GM21515 (cell line): ENCODE measurements around the gene NSF.
"Not testable (repeated sequence)": the region's sequence is repeated elsewhere in the genome, so short reads cannot be mapped to it uniquely, and the experiment has no call there.

Experiments used
- ATAC-seq: cut with Tn5 transposase; IDR thresholded peaks from one replicate; pipeline ENCODE4 v1.9.1; 2021; ENCODE audit not compliant: unreplicated experiment

Gene NSF

DNA sequence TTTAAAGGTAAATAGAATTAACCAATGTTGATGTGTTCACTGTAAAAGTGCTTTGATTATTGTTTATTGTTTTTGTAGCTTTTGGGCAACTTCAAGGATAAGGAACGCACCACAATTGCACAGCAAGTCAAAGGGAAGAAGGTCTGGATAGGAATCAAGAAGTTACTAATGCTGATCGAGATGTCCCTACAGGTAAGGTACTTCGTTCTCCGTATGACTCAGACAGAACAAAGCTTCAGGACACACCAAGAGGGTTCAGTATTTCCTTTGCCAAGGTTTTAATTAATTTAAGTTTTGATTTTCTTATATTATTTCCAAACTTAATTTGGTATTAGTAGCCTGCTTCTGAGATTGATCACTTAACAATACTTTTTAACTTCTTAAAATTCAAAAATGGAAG lies 161.0 kb downstream of the NSF start:
- ATAC-seq, result no peak

DNA sequence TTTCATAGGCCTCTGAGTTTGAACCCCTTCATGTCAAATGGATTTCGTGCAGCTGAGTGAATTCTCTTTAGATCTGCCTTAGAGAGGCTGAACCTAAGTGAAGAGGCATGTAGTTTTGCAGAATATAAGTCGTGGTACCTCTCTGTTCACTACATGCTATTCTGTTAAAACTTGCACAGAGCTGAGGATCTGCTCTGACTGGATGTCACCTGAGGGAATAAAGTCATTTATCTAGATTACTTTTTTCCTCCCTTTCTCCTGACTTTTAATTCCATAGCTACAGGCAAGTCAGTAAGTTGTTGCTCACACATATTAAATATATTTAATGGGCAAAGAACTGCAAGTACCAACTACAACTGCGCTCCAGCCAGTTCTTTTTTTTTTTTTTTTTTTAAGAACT lies 163.3 kb downstream of the NSF start:
- no peak for ATAC-seq

DNA sequence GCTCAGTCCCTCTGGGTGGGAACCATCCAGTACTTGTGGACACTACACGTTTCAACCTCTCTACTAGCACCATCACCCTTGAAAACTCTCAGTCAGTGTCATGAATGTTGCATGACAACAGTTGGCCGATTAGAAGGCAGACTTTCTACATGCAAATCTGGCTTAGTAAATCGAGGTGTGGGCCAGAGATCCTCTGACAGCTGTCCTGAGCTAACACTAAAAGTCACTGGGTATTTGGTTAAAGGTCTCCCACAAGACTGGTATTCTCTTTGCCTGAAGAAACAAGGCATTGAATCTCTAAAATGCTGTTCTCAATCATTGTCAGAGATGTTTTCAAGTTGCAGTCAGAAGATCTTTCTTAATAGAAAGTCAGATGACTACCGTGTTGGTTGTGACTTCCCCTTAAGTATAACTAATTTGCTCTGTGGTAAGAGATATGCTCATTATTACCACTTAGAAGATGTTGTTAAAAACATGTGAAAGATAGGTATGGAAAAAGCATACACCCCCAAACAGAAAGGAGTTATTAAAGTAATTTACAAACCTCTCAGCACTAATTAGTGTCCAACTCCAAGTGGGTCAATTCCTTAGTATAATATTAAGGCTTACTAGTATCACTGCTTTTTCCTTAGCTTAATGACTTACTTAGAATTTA lies 165.7 kb downstream of the NSF start:
- ATAC-seq, result no peak

DNA sequence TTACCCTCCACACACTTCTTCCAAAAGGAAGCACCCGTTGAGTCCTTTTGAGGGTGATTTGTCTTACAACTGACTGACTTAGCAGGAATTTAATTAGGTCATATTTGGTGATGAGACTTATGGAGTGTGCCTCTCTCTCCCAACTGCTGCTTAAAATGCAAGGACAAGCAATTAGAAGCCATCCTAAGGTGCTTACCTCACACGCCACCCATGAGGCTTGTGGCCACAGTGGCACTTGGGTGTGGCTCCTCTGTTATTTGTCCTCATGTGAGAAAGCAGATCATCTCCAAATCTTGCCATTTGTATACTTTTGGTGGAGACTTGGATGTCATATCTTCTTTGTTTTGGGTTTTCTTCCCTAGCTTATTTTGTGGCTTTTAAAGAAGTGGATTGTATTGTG lies 166.4 kb downstream of the NSF start:
- no peak for ATAC-seq

DNA sequence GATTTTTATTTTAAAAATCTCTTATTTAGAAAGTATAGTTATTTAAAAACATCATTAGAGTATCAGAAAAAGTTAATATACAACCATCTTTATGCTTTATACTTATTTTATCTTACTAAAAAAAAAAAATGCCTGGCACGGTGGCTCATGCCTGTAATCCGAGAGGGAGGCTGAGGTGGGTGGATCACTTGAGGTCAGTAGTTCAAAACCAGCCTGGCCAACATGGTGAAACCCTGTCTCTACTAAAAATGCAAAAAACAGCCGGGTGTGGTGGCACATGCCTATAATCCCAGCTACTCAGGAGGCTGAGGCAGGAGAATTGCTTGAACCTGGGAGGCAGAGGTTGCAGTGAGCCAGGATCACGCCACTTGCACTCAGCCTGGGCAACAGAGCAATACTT lies 167.1 kb downstream of the NSF start:
- ATAC-seq, result not testable (repeated sequence)

DNA sequence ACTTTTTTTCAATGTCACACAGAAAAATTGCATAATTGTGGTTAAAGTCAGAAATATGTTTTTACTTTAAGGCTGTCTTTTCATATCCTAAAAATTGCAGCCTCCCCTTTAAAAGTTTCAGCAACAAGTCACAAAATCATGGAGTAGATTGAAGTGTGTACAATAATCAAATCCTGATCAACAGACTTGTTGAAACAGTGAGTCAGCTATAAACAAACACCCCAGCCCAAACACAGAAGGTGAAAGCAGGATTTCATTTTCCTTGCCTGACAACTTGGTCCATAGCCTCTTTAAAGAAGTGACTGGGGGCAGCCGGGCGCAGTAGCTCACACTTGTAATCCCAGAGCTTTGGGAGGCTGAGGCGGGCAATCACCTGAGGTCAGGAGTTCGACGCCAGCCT lies 168.1 kb downstream of the NSF start:
- no peak for ATAC-seq

DNA sequence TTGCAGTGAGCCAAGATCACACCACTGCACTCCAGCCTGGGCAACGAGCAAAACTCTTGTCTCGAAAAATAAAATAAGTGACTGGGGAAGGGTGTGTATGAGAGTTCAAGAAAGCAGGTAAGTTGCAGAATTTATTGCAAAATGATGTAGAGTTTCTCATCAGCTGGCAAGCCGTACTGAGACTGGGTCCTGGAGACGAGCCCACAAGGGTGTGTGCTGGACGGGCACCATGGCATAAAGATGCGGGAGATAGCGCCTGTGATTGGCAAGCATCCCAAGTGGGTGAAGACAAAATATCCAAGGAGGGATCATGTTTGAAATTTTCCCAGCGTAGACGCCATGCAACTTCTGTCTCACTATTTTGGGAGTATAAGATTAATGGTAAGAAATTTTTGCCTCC lies 168.7 kb downstream of the NSF start:
- no peak for ATAC-seq

DNA sequence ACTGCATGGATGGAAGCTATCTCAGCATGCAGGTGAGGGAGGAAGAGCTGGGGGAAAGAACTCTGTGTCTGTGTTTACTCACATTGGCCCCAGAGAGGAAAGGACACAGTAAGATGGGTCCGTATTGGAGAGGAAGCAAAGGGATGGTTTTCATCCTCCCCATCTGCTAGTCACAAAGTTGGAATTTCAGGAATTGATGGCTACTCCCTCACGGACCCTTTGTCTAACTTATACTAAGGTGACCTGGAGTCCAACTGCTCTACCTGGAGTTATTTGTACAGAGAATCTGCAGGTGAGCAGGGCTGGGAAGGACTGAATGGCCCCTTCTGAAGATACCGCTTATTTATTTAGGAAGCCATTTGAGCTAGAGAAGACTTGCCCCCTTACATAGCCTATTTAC lies 172.9 kb downstream of the NSF start:
- ATAC-seq, result no peak

DNA sequence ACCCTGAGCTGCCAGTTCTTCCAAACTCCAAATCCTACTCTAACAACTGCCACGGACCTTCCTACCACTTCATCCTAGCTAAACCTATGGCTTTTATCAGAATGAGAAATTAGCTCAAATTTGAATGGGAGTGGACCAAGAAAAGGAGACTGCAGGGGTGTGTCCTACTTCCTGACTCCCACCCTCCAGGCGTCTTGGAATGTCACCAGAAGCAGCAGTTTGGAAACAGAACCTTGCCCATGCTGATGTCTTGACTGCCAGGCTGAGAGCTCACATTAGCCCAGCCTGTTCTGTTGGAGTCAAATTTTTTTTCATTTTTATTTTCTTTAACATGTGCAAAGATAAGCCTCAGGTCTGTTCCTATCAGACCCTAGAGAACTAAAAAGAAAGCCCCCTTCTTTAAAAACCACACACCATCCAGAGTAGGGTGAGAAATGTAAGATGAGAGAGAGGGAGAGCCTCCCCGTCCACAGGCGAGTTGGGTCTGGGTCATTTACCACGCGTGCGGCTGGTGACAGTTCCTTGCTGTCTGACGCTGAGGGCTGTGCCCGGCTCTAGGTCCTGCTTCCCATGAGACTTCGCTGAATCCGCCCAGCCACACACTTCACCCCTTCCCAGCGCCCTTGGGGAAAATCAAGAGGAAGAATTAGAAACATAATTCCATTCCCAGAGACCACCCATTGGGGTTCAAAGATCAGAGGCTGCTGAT lies 173.7 kb downstream of the NSF start:
- ATAC-seq, result no peak

DNA sequence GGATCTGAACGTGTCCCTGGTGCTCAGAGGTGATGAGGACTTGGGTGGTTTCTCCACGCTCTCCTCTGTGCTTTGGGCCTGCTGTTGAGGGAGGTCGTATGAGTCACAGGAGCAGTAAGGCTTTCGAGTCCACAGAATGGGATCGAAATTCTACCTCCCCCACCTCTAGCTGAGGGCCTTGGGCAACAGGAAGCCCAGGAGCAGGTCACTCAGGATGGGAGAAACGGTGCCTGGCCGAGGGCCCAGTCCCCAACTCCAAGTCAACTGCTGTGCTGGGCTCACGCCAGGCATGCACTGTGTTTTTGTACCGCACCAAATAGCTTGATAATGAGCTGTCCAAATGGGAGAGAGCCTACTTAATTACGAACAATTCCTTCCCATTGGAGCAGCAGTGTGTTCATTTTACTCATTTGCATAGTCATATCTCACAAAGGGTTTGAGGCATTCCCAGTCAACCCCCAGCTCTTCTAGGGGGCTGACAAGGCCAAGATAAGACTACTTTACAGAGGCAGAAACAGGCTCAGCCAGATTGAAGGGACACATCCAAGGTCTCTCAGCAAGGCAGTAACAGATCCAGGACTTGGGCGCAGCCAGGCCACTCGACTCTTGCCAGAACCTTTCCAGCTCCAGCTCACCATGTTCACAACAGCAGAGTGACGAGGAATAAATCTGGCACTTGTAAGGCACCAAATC lies 174.4 kb downstream of the NSF start:
- ATAC-seq, result no peak

DNA sequence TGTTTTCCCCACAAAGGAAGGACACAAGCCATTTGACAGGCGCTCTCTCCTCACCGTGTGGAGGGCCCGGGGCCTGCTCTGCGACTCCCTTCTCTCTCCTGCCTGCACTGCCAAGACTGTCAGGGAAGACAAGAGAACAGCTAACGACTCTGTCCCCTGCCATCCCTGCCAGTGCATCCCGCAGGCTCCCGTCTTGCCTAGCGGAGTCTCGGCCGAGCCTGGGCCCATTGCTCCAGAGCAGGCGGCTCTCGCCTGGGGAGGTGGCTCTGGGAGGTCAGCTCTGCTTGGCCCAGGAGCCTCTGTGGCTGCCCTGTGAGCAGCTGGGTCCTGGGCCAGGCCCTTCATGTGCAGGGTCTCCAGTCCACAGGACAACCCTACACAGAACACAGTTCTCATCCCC lies 175.0 kb downstream of the NSF start:
- no peak for ATAC-seq

DNA sequence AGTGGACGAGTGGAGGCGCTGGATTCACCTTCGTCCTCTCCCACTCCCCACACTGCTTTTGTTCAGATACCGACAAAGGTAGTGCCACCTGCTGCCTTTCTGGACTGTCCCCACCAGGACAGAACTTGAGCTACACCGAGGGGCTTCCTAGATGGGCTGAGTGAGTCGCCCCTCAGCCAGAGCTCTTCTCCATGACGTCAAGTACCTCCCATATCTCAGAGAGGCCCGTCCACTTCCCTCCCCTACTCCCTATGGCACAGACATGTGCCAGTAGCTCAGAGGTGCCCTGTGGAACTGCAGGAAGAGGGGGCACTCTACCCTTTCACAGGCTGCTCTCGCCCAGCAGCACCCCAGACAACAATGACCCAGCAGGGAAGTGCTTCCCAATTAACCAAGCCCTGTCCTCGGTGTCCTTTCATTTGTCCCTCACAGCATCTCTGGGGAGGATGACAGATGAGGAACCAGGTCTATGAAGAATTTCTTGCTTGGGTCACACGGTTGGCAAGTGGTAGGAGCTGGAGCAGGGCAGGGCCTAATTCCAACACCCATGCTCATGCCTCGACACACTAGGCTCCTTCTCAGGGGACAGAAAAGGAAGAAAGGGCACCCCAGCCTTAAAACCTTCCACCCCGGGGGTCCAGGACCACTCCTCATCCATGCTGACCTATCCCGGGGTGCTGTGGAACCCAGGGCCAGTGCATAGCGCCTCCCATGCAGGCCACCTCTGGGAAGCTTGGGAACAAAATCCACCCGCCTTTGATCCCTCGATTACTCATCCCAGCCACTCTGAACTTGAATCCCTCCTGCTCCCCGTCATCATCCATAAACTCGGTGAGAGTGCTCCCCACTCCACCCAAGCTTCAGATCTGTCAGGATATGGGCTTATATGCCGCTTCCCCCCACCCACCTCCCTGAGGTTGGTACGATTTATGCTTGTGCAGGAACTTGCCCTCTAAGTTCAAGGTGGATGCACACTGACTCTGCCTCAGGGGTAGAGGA lies 176.3 kb downstream of the NSF start:
- ATAC-seq, result no peak

DNA sequence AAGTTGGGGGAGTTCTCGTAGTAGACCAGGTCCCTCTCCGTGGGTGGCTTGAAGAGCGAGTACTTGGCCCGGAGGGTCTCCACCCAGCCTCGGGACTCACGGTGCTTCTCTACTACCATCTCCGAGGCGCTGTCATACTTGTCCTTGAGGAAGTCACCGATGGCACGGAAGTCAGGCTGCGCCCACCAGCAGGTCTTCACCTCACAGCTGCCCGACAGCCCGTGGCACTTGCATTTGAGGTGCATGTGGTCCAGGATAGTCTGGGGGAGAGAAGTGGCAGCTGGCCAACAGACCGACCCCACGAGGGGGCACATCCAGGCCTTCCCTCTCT lies 178.0 kb downstream of the NSF start:
- no peak for ATAC-seq

DNA sequence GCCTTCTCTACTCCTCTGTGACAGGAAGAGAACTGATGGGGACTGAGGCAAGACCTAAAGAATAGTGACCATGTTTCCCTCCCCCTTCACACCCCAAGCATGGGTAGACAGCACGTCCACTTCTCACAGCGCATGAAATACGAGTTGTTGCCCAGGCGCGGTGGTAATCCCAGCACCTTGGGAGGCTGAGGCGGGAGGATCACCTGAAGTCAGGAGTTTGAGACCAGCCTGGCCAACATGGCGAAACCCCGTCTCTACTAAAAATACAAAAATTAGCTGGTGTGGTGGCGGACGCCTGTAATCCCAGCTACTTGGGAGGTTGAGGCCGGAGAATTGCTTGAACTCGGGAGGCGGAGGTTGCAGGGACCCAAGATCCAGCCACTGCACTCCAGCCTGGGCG lies 178.4 kb downstream of the NSF start:
- not testable (repeated sequence) for ATAC-seq

DNA sequence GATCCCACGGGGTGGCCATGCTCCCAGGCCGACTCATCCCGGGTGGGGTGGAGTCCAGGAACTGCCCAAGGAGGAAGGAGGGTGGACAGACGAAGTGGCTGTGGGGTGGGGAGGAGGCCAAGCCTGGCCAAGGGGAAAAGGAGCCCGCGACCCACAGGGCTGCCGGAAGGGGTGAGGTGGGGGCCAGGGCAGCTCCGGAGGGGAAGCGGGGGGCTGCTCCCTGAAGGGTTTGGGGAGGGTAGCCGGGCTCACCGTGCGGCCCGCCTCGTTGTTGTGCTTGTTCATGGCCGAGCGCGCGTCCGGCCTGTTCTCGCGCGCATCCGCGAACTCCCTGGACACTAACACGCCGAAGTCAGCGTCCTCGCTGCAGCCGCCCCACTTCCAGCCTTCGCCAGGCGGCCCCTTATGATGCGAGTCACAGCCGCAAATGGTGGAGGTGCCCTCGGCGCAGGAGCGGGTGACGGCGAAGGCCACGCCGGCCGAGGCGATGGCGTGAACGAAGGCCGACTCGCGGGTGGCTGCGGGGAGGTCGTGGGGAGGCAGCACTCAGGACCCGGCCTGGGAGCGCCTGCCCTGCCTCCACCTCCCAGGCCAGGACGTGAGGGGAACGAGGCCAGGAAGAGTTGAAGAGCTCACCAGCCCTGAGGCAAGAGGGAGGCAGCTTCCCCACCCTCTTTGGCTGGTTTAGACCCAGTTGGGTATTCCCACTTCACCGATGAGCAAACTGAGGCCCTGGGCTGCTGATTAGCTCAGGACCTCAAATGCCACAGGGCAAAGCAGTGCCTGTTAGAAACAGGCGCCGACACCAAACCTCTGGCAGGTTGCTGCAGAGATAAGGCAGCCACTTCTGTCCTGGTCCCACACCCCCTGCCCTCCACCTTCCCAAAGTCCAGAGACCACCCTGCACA lies 179.3 kb downstream of the NSF start:
- ATAC-seq, result no peak

DNA sequence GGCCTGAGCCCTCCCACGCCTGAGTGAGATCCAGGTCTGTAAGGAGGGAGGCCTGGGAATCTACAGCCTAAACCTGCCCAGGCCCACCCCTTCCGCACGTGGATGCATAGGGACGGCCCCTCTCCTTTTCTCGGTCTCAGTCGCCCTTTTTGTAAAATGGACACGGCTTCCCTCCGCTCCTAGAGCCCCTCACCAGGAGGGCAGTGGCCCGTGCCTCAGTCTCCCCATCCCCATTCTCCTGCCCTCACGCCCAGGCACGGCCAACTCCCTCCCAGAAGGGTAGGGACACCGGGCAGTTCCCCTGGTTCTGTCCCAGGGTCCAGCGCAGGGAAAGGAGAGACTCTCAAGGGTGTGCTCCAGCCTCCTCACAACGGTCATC lies 180.0 kb downstream of the NSF start:
- no peak for ATAC-seq

DNA sequence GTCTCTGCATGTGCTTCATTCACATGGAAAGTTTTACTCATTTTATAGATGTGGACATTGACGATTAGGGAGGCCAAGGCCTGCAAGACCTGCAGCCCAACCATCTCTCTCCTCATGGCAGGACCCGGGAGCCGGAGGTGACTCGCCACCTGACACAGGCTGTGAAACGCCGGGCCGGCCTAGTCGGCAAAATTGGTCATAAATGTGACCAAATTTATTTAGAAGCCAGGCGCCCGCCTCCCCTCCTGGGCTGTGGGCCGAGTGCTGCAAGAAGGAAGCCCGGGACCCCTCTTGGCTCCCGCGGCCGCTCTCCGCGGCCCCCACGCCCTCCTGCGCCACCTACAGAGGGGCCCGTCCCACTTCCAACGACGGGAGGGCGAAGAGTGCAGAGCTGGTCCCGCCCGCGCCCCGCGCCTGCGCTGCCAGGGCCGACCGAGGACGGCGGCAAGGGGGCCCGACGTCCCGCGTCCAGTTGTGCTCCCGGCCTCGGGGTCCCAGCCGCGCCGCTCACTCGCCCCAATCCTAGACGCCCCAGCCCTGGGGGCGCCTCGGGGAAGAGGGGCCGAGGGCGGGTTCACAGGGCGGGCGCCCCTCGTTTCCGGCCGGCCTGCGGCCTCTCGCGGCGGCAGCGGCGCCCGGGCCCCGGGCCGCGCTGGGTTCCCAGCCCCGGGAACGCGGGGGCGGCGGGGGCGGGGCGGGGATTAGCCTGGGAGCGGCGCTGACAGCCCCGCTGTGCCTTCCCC lies 180.5 kb downstream of the NSF start:
- no peak for ATAC-seq

DNA sequence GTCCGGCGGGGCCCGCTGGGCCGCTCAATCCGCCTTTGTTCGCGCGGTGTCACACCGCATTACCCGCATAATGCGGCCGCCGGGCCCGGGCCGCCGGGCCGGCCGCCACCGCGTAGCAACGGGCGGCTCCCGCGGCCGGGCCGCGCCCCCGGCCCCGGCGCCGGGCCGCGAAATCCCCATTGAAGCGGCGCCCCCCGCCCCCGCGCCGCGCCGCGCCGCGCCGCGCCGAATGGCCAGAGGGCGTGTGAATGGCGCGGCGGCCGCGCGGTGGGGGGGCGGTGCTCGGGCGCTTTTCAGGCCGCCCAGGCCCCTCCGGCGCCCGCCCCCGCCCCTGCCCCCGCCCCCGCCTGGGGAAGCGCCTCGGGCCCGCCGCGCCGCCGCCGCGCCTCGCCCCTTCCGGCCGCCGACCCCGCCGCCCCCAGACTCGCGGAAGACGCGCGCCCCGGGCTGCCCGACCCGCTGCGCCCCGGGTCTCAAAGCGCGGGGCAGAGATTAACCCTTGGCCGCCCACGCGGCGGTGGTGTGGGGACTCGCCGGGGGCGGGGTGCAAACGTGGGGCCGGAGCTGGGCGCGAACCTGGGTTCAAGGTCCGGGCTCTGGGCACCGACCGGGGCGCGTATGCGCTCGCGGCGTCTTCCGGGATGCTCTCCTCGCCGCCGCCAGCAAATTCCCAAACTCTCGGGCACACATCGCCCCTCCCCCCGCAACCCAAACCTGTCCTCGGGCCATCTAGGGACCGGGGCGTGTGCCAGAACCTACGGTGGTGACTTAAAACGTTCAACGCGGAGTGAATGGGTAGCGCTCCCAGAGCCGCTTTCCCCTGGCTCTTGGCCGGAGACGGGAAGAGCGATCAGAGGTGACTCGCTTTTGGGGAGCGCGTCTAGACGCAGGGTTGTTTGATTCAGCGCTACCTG lies 181.3 kb downstream of the NSF start:
- no peak for ATAC-seq
